Ecto neural progenitor cell (in vitro differentiated cells): ENCODE data around the gene MACROD2.
A peak's percentile ranks its signal among the peaks of the same experiment; 100 is the strongest.
"Not testable (repeated sequence)": the region's sequence is repeated elsewhere in the genome, so short reads cannot be mapped to it uniquely, and the experiment has no call there.

Experiments
- DNase-seq: peaks from one replicate; pipeline ENCODE4 v3.0.0-alpha.2; 2018; ENCODE audit warnings: low spot score

MACROD2 gene

DNA sequence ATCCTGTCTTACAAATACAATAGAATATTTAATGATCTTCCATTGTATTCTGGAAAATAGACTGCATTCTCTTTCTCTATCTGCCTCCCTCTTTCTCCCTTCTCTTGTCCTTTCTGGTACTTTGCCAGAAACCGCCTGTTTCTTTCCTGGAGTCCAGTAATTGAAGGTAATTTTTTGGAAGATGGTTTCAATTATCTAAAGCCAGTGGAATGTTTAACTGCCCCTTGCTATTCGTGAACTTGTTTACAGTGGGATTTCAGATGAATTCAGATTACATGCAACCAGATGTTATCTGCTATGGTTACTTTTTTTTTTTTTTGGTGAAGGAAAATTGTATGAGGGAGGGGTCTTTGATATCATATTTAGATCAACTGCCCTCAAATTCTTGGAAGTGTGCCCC, 997.6 kb downstream of the MACROD2 start:
- no peak for DNase-seq

DNA sequence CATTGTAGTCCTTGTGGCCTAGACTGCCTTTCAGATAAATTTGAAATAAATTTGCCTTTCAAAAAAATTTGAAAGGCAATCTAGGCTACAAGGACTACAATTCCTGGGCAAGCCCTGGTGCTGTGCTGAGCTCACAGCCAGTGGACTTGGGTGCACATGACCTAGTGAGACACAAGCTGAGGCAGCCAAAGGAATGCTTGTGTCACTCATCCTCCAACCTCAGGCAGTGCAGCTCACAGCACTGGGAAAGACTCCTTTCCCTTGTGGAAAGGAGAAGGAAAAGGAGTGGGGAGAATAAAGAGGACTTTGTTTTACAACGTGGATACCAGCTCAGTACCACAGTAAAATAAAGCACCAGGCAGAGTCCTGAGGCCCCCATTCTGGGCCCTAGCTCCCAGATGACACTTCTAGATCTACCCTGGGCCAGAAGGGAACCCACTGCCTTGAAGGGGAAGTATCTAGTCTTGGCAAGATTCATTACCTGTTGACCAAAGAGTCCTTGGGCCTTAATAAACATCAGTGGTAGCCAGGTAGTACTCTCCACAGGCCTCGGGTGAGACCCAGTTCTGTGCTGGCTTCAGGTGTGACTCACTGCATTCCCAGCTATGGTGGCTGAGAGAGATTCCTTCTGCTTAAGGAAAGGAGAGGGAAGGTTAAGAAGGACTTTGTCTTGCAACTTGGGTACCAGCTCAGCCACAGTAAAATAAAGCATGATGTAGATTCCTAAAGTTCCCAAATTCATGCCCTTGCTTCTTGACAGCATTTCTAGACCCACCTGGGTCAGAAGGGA, 1001.8 kb downstream of the MACROD2 start:
- DNase-seq, result no peak

DNA sequence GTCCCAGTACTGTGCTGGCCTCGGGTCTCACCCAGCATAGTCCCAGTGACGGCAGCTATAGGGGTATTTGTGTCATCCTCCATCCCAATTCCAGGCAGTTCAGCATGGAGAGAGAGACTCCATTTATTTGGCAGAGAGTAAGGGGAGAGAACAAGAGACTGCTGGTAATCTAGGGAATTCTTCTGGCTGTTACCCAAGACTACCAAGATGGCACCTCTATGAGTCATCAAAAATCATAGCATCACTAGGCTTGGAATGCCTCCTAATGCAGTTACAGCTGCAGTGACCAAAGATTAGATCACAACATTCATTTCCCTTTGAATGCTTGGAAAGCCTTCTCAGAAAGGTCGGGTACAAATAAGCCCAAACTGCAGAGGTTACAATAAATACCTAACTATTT, 1002.5 kb downstream of the MACROD2 start:
- no peak for DNase-seq

DNA sequence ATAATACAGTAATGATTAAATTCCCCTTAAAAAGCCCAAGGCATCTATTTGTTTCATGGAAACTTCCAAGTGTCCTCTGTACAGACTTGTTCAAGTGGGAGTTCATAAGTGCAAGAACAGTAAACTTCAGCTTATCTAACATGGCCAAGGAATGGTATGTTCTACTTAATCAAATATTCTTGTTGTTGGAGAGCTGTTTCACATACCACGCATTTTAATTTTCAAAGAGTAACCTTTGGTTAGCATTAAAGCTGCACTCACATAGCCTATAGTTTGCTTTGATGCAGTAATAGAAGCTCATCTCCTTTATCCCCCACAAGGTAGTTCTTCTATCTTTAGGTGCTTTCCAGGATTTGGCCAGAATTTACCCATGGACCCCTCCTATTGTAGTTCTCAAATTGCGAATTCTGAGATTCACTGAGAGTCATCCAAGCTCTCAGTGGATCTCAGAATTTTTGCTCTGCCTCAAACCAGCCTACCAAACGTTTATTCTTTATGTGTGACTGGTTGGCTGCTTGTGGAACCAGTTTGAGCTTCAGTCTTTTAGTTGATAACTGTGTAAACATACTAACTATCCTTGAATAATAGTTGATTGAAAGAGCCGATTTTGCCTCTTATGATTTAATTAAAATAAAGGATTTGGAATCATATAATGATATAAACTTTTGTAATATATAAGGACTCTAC, 1010.1 kb downstream of the MACROD2 start:
- no peak for DNase-seq

DNA sequence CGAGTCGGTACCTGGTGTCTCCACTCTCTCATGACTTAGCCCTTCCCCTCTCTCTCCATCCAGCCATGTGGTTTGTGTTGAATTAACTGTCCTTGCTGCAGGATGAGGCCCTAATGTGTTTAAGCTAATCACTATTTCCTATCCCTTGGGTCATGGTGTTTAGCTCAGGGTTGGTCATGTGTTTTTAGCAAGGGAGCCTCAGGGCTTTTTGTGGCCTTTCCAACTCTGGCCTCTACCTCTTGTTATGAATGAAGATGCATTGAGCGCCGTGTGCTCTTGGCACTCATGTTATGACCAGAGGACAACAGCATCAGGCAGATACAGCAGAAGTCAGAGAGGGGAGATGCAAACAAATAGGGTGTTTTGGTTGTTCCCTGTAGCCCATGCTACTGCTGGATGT, 1016.3 kb downstream of the MACROD2 start:
- DNase-seq, result no peak

DNA sequence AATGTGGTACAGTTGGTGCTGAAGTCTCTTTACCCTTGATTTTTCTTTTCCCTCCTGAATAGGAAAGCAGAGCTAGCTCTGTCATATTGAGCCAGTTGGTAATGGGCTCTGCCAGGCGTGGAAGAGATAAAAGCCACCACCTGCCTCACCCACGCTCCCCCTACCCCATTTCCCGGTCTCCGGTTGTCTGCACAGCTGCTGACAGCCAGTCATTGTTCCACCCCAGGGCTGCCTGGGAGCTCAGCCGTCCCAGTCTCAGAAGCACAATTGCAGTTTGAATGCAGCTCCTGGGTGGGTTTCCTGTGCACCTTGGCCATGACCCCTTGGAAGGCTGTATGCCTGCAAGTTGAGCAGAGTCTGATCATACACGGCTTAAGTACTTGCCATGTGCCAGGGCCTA, 1017.2 kb downstream of the MACROD2 start:
- peak; percentile 62 for DNase-seq

DNA sequence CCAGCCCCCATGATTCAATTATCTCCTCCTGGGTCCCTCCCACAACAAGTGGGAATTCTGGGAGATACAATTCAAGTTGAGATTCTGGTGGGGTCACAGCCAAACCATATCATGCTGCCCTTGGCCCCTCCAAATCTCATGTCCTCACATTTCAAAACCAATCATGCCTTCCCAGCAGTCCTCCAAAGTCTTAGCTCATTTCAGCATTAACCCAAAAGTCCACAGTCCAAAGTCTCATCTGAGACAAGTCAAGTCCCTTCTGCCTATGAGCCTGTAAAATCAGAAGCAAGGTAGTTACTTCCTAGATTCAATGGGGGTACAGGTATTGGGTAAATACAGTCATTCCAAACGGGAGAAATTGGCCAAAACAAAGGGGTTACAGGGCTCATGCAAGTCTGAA, 1021.6 kb downstream of the MACROD2 start:
- DNase-seq, result not testable (repeated sequence)

DNA sequence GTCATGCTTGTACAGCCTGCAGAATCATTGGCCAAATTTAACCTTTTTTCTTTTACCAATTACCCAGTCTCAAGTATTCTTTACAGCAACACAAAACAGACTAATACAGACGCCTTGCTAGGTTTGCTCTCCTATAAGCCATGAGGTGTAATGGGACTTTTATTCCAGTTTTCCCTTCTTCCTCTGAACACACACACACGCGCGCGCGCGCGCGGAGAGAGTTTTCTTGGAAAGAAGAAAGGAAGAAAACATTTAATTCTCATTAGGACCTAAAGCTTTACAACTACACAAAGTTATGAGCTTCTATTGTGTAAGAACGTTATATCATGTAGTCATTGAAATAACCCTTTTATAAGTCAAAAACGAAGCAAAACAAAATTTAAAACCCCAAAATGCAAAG, 1023.6 kb downstream of the MACROD2 start:
- DNase-seq, result no peak

DNA sequence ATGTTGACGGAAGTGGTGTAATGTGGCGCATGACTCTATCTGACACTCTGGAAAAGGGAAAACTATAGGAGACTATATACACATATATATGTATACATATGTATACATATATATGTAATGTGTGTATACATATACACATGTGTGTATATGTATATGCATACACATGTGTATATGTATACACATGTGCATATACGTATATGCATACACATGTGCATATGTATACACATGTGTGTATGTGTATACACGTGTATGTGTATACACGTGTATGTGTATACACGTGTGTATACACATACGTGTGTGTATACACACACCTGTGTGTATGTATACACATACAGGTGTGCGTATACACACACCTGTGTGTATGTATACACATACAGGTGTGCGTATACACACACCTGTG, 1025.5 kb downstream of the MACROD2 start:
- no peak for DNase-seq

DNA sequence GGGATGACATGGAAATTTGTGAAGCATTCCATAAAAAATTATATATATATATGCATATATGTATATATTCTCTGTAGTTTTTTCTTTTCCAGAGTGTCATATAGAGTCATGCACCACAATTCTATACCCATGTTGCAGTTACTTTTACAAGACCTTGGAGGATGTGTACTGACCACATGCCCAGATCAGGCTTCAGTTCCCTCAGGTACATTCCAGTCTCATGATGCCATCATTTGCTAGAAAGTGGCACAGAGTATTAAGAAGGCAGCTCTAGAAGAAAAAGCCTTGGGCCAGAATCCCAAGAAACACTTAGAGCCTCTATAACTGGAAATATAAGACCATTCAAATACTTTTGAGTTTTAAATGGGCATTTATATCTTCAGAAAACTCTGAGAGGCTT, 1027.6 kb downstream of the MACROD2 start:
- no peak for DNase-seq

DNA sequence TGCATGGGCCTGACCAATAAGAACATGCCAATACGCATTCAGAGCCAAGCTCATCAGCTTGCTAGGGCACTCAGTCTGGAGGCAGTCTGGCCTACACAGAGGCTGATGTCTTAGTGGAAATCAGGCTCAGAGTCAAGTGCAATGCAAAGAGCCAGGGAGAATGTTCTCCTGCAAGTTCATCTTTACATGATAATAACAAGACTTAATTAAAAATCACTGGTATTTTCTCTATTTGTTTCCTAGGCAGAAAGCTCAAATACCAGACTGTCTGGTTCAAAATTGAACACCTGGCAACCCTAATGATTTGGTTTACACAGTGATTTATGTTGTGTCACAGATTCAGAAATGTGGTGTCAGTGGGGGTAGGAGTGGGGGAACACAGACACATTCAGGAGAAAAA, 1031.4 kb downstream of the MACROD2 start:
- DNase-seq, result no peak

DNA sequence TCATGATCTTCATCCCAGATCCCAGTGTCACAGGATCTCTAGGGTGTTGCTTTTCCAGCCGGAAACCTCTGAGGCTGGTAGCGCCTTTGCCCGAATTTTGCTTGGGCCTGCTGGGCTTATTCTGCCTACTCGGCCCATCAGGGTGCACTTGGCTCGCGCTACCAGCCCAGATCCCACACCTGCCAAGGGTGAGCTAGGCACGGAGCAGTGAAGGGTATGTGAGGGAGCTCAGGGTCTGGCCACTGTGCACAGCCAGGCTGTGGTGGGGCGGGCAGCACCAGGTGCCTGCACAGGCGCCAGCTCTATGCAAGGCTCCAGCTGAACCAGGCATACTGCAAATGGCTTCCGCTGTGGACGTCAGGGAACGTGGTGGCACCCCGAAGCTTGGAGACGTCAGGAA, 1035.5 kb downstream of the MACROD2 start:
- no peak for DNase-seq

DNA sequence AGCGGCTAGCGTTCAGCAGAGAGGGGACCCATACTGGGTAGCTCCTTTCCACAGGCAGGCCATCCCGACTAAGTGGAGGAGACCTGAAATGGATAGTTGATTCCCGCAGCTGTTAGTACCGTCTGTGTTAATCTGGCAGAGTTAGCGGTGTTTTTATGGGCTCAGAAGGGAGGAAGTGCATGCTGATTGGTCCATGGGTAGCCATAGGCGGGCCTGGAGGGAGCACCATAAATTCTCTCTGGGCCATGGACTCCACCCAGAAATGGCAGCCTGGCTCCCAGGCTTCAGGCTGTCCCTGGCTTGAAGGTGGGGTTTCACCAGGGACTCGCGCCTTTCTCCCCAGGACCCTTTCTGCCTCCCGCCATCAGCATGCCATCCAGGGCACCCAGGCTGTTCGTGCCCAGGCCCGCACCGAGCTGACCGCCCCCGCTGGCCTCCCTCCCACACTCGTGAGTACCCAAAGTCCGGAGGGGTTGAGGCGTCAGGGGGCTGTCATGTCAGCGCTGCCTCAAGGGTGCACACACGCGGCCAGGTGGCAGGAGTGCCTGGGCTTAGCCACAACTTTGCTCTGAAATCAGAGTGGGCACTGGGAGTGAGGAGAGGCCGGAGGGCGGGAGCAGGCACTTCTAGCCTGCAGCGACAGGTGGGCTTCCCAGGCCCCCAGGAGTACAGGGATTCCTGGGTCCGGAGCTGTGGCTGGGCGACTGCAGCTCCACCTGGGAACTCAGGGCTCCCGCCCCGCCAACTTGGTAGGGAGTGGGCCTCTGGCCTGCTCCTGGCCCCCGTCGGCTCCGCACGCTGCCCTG, 1036.4 kb downstream of the MACROD2 start:
- no peak for DNase-seq

DNA sequence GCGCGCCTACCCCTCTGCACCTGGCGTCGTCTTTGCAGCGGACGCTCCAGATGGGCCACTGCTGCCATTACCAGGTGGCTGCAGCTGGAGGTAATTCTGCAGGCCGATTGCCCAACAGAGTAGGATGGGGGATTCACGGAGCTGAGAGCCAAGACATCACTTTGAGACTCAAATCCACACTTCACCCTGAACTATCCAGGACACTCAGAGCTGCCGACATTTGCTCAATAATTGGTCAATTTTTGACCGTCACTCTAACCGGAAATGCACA, 1037.0 kb downstream of the MACROD2 start:
- no peak for DNase-seq

DNA sequence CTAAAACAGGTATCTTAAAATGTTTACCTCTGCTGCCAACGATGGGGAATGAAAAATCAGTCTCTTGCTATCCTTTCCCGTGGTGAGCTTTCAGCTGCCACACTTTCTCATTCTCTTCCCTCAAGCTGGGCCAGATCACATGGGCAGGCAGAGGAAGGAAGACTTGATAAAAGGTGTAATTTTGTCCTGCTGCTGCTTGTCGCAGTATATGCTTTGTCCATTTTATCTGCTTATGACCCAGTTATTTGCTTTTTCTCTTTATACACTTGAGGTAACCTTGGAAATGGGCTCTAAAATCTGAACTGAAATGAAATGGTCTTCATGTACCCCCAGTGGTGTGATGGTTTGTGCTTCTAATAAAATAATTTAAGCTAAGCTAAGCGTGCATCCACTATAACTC, 1038.0 kb downstream of the MACROD2 start:
- DNase-seq, result no peak

DNA sequence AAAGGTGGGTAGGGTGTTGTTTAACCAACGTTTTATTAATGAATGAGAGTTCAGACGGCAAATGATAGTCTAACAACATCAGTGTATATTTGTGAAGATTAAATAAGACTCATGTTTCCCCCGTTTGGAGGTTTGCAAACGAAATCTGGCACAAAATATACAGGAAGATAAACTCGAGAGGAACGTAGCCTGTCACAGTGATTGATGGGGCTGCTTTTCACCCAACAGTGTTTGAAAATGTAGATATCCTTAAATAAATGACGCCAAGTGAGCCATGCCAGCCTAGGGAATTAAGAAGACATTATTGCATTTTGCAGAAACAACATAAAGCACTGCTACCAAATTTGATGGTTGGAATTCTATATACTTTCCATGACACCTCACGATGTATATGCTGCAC, 1038.6 kb downstream of the MACROD2 start:
- no peak for DNase-seq

DNA sequence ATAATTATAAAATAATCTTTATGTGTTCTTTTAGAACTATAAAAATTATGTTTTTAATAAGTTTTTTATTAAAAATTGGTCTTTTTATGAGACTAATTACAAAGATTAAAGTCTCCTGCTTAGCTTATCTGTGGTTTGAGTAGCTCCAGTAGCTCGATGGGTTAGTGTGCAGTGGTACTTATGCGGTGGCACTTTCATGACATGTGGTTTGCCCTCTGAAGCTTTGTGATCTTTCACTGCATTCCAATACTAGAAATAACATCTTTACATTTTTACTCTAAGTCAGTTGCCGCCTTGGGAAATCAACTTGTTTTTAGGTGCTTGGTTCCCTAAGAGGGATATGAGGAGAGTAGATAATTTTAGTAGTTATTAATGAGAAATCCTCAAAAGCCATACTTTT, 1041.6 kb downstream of the MACROD2 start:
- DNase-seq, result no peak

DNA sequence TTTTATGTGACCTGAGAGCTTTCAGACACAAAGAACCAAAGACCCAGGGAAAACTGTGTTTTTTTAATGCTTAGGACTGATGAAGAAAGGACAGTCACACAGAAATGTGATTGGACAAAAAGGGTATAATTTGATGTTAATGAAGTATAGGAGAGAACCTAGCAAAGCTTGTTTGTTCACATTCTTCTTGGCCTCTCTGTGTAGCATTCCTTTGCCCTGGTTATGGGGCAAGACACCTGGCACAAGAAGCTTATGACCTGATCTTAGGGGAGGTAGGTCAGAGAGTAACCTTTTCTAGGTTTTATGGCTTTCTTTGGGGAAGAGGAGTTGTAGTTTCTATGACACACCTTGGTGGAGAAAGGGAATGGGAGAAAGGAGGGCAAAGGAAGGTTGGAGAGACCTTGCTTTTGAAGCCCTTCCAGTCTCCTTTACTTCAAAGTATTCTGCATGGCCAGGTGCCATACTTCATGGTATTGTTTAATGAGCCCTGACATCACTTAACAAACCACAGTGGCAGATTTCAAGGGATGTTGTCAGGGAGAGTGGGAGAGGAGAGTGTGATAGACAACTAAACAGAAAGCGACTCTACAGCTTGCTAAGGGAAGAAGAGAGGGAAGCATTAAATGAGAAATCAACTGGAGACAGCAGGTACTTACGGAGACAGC, 1043.9 kb downstream of the MACROD2 start:
- DNase-seq, result no peak

DNA sequence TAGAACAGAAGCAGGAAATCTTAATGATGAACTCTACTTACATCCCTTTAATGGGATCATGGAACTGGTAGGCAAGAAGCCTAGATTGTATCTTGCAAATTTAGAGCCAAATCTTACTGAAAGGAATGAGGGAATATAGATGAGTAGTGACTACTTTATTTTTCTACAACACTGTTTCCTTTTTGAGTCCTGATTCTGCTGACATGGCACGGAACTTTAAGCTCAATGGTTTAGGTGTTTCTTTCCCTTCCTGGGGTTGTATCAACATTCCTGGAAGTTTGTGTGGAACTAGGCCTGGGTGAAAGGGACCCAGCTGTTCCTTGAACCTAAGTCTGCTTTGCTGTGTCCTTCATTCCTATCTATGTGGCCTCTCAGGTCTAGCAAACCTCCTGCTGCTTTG, 1047.4 kb downstream of the MACROD2 start:
- no peak for DNase-seq

DNA sequence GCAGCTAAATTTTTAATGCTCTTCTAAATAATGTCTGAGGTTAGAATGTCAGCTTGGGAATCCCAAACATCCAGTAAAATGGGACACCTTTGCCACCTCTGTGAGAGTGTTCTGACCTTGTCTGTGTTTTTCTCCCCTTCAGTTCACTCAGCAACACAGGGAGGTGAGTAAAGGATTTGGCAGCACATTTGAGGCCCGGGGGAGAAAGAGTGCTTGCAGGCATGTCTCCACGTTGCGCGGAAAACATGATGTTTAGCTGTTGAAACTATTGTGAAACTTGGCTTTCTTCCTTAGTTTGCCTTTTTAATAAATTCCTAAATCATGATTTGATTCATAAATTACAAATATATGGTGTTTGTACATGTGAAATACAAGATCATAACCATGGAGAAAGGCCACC, 1049.9 kb downstream of the MACROD2 start:
- DNase-seq, result no peak

DNA sequence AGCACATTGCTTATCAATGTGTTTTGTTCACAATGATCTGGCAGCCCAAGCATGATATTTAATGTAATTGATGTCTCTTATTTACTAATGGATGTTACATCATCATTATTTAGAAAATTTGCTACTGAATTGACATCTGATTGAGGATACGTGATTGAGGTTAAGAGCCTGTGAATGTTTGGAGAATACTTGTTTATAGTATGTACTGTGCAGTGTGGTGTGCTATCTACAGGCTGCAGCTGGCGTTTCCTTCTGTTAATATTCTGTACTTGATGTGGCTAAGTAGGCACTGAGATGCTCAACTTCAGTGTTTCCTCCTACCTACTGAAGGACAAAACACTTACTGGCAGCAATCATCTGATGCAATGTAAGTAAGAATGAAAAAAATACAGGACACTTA, 1051.7 kb downstream of the MACROD2 start:
- DNase-seq, result no peak

DNA sequence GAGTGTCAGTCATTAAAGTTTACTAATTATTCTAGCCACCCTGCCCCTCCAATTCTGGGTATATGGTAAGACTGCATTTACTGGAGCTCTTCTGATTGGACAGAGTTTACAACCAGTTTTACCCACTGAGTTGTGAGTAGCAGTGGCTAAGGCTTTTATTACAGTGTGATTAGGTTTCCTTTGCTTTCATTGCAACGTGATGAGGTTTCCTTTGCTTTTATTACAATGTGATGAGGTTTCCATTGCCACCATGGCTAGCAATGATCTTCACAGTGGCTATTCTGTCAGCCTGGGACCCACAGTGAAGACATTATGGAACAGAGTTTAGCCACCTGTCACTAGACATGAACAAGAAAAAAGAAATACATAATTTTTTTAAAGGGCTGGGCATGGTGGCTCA, 1052.3 kb downstream of the MACROD2 start:
- no peak for DNase-seq

DNA sequence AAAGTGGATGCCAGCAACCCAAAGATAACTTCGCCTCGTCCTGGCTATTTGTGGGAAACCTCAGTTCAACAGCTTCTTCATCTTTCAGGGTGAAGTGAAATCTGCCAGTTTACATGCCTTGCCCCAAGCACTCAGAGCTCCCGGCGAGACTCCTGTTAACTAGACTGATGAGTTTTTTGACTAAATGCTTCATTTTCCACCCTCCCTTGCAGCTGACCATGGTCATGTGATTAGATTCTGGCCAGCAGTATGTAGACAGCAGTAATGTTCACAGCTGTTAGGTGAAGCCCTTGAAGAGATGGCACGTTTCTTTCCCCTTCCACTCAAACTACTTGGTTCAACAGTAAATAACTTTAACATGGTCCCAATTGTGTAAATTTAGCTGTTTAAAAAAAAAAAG, 1060.9 kb downstream of the MACROD2 start:
- no peak for DNase-seq
